HL-60 (cell line): ENCODE data around the gene DNAL1.

Source experiments
- GABPA ChIP-seq: IDR thresholded peaks from 2 replicates; pipeline ENCODE4 v1.6.1; 2012; ENCODE audit warnings: low read depth
- TF ChIP-seq, protein P1 (sequence below): IDR thresholded peaks from one replicate; pipeline ENCODE4 v1.5.1; 2011; ENCODE audit warnings: low read length, control low read depth, inconsistent platforms; ENCODE audit not compliant: insufficient read depth

DNA sequence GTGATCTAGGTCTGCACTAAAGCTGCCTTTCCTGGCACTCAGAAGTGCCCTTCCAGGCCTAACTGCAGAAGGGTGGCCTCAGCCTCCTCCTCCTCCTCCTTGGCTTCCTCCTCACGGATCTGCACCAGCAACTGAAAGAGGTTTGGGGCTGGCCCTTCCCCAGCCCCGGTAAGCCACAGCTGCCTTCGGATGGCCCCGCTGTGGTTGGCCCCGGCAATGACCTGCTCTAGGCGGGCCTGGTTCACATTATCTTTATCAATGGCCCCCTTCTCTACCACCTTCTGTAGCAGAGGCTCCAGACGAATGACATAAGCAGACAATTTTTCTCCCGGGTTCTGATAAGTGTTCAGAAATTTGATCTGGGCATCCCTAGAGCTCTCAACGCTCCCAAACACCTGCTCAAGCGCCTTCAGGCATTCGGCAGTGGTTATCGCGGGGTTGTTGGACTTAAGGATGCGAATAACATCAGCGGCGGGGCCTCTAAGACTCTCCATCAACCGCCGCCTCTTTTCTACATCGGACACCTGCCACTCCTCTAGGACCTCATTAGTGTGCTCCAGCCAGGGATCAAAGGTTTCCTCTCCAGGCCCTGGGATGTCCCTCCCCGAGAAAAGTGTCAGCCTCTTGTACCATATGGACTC, 67.9 kb downstream of the DNAL1 start:
- TF ChIP-seq, protein P1, sequence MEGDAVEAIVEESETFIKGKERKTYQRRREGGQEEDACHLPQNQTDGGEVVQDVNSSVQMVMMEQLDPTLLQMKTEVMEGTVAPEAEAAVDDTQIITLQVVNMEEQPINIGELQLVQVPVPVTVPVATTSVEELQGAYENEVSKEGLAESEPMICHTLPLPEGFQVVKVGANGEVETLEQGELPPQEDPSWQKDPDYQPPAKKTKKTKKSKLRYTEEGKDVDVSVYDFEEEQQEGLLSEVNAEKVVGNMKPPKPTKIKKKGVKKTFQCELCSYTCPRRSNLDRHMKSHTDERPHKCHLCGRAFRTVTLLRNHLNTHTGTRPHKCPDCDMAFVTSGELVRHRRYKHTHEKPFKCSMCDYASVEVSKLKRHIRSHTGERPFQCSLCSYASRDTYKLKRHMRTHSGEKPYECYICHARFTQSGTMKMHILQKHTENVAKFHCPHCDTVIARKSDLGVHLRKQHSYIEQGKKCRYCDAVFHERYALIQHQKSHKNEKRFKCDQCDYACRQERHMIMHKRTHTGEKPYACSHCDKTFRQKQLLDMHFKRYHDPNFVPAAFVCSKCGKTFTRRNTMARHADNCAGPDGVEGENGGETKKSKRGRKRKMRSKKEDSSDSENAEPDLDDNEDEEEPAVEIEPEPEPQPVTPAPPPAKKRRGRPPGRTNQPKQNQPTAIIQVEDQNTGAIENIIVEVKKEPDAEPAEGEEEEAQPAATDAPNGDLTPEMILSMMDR: no peak
- no peak for TF ChIP-seq GABPA
